ENCODE results near the gene P2RY13.

P2RY13 gene

DNA sequence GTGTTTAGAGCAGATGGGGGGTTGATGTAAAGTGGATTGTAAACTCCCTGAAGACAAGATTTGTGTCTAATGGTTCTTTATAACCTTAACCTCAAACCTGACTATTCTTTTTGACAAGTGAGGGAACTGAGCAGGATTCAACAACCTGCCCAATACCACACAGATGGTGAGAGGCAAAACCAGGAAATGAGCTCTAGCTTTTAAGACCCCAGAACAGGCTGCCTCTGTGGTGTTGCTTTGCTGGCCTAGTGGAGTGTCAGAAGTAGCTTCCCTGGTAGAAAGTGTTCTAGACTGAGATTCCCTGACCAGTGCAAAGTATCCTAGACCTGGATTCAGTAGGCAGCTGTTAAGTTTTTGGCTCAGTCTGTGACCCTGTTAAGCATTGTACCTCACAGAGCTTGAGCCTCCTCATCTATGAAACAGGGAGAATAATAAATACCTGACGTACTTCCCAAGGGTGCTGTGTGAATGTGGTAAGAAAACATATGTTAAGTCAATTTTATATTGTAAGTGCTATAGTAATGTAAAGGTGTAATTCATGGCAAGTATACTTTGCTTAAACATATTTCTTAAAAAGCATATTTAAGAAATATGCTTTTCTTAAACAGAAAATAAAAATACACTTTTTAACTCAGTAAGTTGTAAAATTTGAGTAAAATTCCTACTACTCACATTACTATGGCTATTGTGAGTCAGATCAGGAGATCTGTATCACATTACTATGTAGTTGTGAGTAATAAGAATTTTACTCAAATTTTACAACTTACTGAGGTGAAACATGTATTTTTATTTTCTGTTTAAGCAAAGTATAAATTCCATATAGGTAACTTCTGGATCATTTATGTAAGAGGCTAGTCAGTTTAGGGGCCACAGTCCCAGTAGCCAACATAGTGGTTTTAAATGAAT is 21.5 kb downstream of the P2RY13 start:
- TF ChIP-seq, protein P1, sequence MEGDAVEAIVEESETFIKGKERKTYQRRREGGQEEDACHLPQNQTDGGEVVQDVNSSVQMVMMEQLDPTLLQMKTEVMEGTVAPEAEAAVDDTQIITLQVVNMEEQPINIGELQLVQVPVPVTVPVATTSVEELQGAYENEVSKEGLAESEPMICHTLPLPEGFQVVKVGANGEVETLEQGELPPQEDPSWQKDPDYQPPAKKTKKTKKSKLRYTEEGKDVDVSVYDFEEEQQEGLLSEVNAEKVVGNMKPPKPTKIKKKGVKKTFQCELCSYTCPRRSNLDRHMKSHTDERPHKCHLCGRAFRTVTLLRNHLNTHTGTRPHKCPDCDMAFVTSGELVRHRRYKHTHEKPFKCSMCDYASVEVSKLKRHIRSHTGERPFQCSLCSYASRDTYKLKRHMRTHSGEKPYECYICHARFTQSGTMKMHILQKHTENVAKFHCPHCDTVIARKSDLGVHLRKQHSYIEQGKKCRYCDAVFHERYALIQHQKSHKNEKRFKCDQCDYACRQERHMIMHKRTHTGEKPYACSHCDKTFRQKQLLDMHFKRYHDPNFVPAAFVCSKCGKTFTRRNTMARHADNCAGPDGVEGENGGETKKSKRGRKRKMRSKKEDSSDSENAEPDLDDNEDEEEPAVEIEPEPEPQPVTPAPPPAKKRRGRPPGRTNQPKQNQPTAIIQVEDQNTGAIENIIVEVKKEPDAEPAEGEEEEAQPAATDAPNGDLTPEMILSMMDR (conservative IDR thresholded peaks at IDR 0.05; ENCODE audit: low read length), result no peak
- TF ChIP-seq EZH2phosphoT487 (IDR thresholded peaks at IDR 0.05; ENCODE audit: borderline replicate concordance), result no peak
- Histone ChIP-seq H4K20me1 (ENCODE audit: insufficient read depth, low read length, poor library complexity, severe bottlenecking) (no peaks in the 10 kb centered on the region), H2AFZ (ENCODE audit: low read length) (no peak overlapping the region), H3K4me2 (ENCODE audit: low read depth, low read length, poor library complexity, severe bottlenecking) (no peak overlapping the region), H3K36me3 (ENCODE audit: insufficient read depth, low read length) (peaks cover 4% of the 10 kb centered on the region; the same call in 1 of the 2 replicates), H3K9me3 (ENCODE audit: insufficient read depth, low read depth, low read length) (no peaks in the 10 kb centered on the region), H3F3A (ENCODE audit: low read depth) (no peaks in the 10 kb centered on the region), H3K9me2 (replicated peaks; ENCODE audit: low read depth, low read length) (no peaks in the 10 kb centered on the region), H3K79me2 (ENCODE audit: insufficient read depth, low read length) (0 out of 2 replicates have a peak, but pooled peaks cover 2% of the 10 kb centered on the region), H3K4me3 (ENCODE audit: low read length, poor library complexity, severe bottlenecking) (no peak overlapping the region), H3K9ac (ENCODE audit: low read depth, low read length, poor library complexity, severe bottlenecking) (no peak overlapping the region), H3K27me3 (ENCODE audit: insufficient read depth, low read length, poor library complexity, severe bottlenecking) (no peaks in the 10 kb centered on the region), H3K4me1 (ENCODE audit: insufficient read depth, low read length, poor library complexity, severe bottlenecking) (peaks cover 16% of the 10 kb centered on the region)

DNA sequence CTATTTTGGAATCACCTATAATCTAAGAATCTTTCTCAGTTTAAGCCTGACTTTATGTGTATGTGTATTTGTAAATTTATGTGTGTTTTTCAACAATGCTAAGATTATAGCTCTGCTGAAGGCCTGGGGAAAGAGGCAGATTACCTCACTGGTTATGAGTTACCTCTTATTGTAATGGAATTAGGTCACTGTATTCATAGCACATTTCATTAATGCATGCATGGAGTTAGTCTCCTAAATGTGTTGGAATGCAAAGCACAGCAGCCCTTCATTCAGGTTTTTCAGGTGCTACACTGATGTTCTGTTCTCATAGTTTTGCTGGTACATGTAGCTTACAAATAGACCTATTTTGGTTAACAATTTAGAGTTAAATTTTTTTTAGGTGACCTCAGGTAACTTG is 22.2 kb downstream of the P2RY13 start:
- no peak overlapping the region for H3K4me2 ChIP-seq (ENCODE audit: low read depth, low read length, poor library complexity, severe bottlenecking)
- no peaks in the 10 kb centered on the region for H3K9me3 ChIP-seq (ENCODE audit: insufficient read depth, low read depth, low read length)
- peaks cover 16% of the 10 kb centered on the region for H3K4me1 ChIP-seq (ENCODE audit: insufficient read depth, low read length, poor library complexity, severe bottlenecking)
- H4K20me1 ChIP-seq (ENCODE audit: insufficient read depth, low read length, poor library complexity, severe bottlenecking), result no peaks in the 10 kb centered on the region
- no peaks in the 10 kb centered on the region for H3K27me3 ChIP-seq (ENCODE audit: insufficient read depth, low read length, poor library complexity, severe bottlenecking)
- H3K9ac ChIP-seq (ENCODE audit: low read depth, low read length, poor library complexity, severe bottlenecking), result no peak overlapping the region
- no peaks in the 10 kb centered on the region for H3F3A ChIP-seq (ENCODE audit: low read depth)
- H3K36me3 ChIP-seq (ENCODE audit: insufficient read depth, low read length), result peaks cover under 1% of the 10 kb centered on the region; the same call in 1 of the 2 replicates
- no peak overlapping the region for H2AFZ ChIP-seq (ENCODE audit: low read length)
- 0 out of 2 replicates have a peak, but pooled peaks cover 3% of the 10 kb centered on the region for H3K79me2 ChIP-seq (ENCODE audit: insufficient read depth, low read length)
- TF ChIP-seq EZH2phosphoT487 (IDR thresholded peaks at IDR 0.05; ENCODE audit: borderline replicate concordance), result no peak
- TF ChIP-seq, protein P1 (conservative IDR thresholded peaks at IDR 0.05; ENCODE audit: low read length), result no peak
- no peaks in the 10 kb centered on the region for H3K9me2 ChIP-seq (replicated peaks; ENCODE audit: low read depth, low read length)
- H3K4me3 ChIP-seq (ENCODE audit: low read length, poor library complexity, severe bottlenecking), result no peak overlapping the region

DNA sequence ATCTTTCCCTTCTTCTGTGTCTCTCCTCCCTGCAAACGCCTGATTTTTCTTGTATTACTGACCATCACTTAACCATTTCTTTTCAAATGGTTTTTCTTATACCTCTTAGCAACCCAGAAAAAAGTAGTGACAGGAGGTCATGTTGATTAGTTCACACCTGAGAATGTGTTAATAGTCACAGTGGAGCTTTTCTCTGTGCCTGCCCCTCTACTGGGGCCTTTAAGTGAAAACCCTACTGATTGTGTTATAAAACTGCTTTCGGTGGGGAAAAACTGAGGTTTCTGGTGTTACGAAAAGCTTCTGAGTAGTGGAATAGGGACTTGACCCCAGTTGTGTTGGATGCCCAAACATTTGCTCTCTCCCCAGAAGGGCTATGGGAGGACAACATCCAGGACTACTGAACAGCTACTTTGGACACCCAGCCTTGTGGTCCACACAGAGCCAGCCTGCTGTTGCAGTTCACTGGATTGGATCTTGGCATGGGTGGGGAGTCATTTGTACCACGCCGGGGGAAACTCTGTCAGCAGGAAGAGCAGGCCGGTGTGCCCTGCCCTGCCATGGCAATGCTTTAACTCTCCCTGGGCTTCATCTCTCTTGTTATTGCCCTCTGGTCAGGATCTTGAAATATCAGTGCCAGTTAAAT is 23.1 kb downstream of the P2RY13 start:
- Histone ChIP-seq H3K4me2 (ENCODE audit: low read depth, low read length, poor library complexity, severe bottlenecking) (no peak overlapping the region), H2AFZ (ENCODE audit: low read length) (no peak overlapping the region), H3K79me2 (ENCODE audit: insufficient read depth, low read length) (0 out of 2 replicates have a peak, but pooled peaks cover 3% of the 10 kb centered on the region), H3K4me3 (ENCODE audit: low read length, poor library complexity, severe bottlenecking) (no peak overlapping the region), H3K9me2 (replicated peaks; ENCODE audit: low read depth, low read length) (no peaks in the 10 kb centered on the region), H4K20me1 (ENCODE audit: insufficient read depth, low read length, poor library complexity, severe bottlenecking) (no peaks in the 10 kb centered on the region), H3K4me1 (ENCODE audit: insufficient read depth, low read length, poor library complexity, severe bottlenecking) (peaks cover 23% of the 10 kb centered on the region), H3K27me3 (ENCODE audit: insufficient read depth, low read length, poor library complexity, severe bottlenecking) (no peaks in the 10 kb centered on the region), H3K9me3 (ENCODE audit: insufficient read depth, low read depth, low read length) (no peaks in the 10 kb centered on the region), H3K9ac (ENCODE audit: low read depth, low read length, poor library complexity, severe bottlenecking) (no peak overlapping the region), H3K36me3 (ENCODE audit: insufficient read depth, low read length) (no peaks in the 10 kb centered on the region), H3F3A (ENCODE audit: low read depth) (no peaks in the 10 kb centered on the region)
- TF ChIP-seq, protein P1 (conservative IDR thresholded peaks at IDR 0.05; ENCODE audit: low read length), result no peak
- no peak for TF ChIP-seq EZH2phosphoT487 (IDR thresholded peaks at IDR 0.05; ENCODE audit: borderline replicate concordance)
